ENCODE results near the gene NRP2.

GRCh38 chr2:205684871-205685313 is 2.6 kb downstream of the NRP2 start:
- TF ChIP-seq, protein P1, sequence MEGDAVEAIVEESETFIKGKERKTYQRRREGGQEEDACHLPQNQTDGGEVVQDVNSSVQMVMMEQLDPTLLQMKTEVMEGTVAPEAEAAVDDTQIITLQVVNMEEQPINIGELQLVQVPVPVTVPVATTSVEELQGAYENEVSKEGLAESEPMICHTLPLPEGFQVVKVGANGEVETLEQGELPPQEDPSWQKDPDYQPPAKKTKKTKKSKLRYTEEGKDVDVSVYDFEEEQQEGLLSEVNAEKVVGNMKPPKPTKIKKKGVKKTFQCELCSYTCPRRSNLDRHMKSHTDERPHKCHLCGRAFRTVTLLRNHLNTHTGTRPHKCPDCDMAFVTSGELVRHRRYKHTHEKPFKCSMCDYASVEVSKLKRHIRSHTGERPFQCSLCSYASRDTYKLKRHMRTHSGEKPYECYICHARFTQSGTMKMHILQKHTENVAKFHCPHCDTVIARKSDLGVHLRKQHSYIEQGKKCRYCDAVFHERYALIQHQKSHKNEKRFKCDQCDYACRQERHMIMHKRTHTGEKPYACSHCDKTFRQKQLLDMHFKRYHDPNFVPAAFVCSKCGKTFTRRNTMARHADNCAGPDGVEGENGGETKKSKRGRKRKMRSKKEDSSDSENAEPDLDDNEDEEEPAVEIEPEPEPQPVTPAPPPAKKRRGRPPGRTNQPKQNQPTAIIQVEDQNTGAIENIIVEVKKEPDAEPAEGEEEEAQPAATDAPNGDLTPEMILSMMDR (IDR thresholded peaks at IDR 0.05; ENCODE audit: insufficient read depth, low read depth, low read length) = no peak
- TF ChIP-seq EZH2 (IDR thresholded peaks at IDR 0.05; ENCODE audit: insufficient read depth, low read length) = no peak

Measured in astrocyte (in vitro differentiated cells and primary cell).